Activated gamma-delta T cell (primary cell): ENCODE measurements around the gene ZNF778.
"Not testable (repeated sequence)": the region's sequence is repeated elsewhere in the genome, so short reads cannot be mapped to it uniquely, and the experiment has no call there.

Experiments used
- DNase-seq: peaks from one replicate; lab custom pipeline; 2025; lab: John Stamatoyannopoulos, UW

The ZNF778 gene

GRCh38 chr16:89179656-89180315, 37.7 kb upstream of the ZNF778 start:
- DNase-seq = no peak

GRCh38 chr16:89183463-89183862, 34.0 kb upstream of the ZNF778 start:
- DNase-seq = no peak

DNA sequence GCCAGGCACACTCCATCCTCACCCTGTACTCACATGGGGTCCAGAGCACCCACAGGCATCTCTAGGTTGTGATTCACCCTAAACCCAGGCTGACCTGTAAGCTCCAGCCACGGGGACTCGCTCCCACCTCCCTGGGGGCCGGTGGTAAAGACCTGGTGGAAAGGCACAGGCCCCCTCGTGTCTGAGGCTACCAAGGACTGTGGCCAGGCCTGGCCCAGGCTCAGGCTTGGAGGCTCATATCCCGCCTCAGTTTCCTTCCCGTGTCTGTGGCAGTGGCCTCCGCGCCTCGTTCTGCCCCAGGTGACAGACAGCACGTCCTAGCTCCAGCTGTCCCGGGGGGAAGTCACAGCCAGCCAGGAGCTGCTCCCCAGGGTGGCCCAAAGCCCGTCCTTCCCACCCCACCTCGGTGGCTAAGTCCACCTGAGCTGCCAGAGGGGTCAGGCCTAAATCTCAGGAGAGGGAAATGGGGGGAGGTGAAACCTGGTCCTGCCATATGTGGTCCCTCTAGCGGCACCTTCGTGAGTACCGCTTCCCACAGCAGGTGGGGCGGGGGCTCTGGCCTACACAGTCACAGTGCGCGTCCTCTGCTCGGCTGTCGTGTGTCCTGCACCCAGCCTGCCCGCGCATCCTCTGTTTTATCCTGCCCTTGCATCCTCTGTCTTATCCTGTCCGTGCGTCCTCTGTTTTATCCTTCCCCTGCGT, 33.4 kb upstream of the ZNF778 start:
- DNase-seq = no peak

DNA sequence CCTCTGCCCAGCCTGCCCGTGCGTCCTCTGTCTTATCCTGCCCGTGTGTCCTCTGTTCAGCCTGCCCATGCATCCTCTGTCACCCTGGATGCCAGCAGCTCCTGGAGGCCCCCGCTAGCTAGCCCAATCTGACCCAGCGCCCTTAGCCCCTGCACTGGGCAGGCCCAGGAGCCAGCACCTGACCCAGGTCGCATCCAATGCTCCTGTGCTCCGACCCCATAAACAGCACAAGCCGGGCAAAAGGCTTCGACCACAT, 32.9 kb upstream of the ZNF778 start:
- no peak for DNase-seq

- peak; percentile 44 for DNase-seq
Observed at GRCh38 chr16:89184933-89185794, 32.3 kb upstream of the ZNF778 start.

DNA sequence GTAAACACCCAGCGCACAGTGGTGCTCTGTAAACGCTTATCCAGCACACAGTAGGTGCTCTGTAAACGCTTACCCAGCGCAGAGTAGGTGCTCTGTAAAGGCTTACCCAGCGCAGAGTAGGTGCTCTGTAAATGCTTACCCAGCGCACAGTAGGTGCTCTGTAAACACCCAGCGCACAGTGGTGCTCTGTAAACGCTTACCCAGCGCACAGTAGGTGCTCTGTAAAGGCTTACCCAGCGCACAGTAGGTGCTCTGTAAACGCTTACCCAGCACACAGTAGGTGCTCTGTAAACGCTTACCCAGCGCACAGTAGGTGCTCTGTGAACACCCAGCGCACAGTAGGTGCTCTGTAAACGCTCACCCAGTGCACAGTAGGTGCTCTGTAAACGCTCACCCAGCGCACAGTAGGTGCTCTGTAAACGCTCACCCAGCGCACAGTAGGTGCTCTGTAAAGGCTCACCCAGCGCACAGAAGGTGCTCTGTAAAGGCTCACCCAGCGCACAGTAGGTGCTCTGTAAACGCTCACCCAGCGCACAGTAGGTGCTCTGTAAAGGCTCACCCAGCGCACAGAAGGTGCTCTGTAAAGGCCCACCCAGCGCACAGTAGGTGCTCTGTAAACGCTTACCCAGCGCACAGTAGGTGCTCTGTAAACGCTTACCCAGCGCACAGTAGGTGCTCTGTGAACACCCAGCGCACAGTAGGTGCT, 31.5 kb upstream of the ZNF778 start:
- not testable (repeated sequence) for DNase-seq

DNA sequence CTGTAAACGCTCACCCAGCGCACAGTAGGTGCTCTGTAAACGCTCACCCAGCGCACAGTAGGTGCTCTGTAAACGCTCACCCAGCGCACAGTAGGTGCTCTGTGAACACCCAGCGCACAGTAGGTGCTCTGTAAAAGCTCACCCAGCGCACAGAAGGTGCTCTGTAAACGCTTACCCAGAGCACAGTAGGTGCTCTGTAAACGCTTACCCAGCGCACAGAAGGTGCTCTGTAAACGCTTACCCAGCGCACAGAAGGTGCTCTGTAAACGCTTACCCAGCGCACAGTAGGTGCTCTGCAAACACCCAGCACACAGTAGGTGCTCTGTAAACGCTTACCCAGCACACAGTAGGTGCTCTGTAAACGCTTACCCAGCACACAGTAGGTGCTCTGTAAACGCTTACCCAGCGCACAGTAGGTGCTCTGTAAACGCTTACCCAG, 30.9 kb upstream of the ZNF778 start:
- DNase-seq = not testable (repeated sequence)

DNA sequence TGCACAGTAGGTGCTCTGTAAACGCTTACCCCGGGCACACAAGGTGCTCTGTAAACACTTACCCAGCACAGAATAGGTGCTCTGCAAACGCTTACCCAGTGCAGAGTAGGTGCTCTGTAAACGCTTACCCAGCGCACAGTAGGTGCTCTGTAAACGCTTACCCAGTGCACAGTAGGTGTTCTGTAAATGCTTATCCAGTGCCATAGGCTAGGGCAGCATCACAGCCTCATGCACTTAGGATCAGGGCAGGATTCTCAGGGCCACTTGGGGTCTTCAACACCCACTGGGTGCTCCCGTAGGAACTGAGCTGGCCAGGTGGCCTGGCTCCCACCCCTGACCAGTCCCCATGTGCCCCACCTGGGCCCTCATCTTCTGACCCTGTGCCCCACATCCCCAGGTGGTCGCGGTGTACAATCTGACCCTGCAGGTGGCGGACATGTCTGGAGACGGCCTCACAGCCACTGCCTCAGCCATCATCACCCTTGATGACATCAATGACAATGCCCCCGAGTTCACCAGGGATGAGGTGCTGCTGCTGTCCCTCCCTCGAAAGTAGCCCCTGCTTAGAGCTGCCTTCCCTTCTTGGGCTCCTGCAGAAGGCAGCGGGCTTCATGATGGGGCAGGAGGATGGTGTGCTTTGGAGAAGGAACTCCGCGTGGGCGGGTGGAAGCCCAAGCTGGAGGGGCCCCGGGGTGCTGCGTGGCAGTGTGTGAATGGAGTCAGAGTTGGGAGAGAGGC, 30.3 kb upstream of the ZNF778 start:
- DNase-seq = no peak

- no peak for DNase-seq
Observed at GRCh38 chr16:89187770-89188392, 29.6 kb upstream of the ZNF778 start.

- DNase-seq = not testable (repeated sequence)
Observed at GRCh38 chr16:89188471-89189357, 28.8 kb upstream of the ZNF778 start.

DNA sequence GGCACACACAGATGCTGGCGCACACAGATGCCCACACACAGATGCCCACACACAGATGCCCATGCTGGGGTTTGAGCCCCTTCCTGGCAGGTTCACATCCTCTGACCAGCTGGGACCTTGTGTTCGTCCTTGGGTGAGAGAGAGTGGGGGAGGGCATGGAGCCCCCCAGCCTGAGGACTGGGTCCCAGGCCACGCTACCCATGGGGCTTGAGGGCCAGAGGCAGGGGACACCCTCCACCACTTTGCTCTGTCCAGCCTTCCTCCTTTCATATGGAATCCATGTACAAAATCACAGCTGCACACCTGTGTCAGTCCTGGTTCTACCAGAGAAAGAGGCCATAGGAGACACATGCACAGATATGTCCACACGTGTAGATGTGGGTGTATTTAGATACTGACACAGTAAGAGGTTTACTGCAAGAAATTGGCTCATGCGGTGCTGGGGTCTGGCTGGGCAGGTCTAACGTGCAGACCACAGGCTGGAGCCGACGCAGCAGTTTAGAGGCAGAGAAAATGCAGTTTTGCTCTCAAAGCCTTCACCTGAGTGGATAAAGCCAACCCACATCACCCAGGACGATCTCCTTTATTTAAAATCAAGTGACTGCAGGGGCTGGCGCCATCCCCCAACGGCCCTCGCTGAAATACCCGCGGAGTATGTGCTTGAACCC, 28.0 kb upstream of the ZNF778 start:
- no peak for DNase-seq

DNA sequence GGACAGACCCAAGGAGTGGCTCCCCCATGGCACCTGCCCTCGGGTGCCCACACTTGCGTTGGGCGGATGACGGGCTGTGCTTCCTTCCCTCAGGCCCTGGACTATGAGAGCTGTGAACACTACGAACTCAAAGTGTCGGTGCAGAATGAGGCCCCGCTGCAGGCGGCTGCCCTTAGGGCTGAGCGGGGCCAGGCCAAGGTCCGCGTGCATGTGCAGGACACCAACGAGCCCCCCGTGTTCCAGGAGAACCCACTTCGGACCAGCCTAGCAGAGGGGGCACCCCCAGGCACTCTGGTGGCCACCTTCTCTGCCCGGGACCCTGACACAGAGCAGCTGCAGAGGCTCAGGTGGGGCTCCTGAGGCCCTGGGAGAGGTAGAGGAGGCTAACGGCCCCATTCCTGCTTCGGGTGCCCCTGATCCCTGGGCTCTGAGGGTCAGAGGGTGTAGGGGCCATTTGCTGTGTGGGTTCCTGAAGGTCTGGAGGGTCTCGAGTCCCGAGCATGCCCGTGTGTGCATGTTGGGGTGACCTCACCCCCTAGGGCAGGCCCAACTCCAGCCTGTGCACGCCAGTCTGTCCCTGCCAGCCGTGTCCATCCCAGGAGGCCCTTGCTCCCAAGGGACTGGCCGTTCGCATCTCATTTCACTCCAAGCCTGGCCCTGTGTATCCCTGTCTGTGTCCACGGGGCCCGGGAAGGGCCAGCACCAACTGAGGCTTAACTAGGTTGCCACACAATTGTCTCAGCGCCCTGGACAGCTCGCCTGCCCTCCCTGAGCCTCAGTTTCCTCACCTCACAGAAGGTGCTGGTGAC, 27.1 kb upstream of the ZNF778 start:
- no peak for DNase-seq

DNA sequence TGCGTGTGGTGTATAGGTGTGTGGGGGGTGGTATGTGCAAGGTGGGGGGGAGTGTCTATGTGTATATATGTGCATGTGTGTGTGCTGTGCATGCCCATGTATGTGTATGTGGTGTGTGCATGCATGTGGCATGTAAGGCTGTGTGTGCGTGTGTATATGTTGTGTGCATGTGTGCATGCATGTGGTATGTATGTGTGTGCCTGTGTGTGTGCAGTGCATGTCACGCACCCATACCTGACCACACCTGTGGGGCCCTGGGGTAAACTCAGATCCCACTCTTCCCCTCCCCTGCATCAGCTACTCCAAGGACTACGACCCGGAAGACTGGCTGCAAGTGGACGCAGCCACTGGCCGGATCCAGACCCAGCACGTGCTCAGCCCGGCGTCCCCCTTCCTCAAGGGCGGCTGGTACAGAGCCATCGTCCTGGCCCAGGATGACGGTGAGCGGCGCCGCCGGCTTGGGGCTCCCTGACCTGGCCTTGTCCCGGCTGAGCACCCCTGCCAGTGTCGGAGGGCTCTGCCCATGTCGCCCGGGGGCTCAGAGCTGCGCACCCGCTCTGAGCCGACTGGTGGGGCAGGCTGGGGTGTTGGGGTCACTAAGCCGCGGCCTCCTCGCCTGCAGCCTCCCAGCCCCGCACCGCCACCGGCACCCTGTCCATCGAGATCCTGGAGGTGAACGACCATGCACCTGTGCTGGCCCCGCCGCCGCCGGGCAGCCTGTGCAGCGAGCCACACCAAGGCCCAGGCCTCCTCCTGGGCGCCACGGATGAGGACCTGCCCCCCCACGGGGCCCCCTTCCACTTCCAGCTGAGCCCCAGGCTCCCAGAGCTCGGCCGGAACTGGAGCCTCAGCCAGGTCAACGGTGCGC, 26.2 kb upstream of the ZNF778 start:
- DNase-seq = no peak

- DNase-seq = no peak
Observed at GRCh38 chr16:89191901-89192185, 25.7 kb upstream of the ZNF778 start.

GRCh38 chr16:89192186-89192955, 25.1 kb upstream of the ZNF778 start:
- DNase-seq = peak; percentile 52

DNA sequence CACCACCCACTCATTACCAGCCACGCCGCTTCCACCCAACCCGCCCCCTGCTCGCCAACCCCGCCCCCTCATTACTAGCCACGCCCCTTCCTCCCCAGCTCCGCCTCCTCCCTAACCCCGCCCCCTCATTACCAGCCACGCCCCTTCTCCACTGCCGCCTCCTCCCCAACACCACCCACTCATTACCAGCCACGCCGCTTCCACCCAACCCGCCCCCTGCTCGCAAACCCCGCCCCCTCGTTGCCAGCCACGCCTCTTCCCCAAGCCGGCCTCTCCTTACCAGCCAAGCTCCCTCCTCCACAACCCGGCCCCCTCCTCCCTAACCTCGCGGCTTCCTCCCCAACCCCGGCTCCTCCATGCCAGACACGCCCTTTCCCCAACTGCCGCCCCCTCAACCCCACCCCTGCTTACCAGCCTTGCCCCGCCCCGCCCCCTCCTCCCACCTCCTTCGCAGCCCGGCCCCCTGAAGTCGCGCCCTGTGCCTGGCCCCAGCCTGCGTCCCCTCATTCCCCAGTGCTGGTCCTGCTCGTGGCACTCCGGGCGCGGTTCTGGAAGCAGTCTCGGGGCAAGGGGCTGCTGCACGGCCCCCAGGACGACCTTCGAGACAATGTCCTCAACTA, 24.4 kb upstream of the ZNF778 start:
- no peak for DNase-seq
